Middle frontal gyrus (tissue), 1 donor: ENCODE results near the gene BPIFA2.
A peak's percentile ranks its signal among the peaks of the same experiment; 100 is the strongest.

Experiments used
- DNase-seq: peaks from one replicate; pipeline ENCODE4 v3.0.0-alpha.2; 2015; ENCODE audit warnings: low spot score; ENCODE audit errors: extremely low spot score

The BPIFA2 gene

DNA sequence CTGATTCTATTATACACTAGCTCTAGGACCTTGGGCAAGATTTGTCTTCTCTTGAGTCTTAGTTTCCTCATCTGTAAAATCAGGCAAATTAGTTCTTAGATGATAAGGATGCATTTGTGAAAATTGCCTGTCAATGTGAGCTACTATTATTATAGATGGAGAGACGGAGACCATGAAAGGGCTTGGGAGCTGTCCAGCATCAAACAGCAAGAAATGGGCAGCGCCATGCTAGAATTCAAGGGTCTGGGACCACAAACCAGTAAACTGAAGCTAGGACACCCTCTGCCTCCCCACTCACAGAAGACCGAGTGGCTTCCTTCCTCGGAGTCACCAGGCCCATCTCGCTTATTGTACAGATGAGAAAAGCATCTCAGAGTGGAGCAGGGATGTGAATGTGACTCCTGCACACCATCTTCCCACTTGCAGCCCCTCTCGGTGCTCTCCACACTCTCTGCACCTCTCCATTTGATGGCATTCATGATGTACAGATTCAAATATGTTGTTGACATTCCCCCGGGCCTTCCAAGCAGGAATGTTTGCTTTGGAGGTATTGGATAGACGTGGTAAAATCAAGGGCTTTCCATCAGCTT is 25.0 kb downstream of the BPIFA2 start:
- no peak for DNase-seq

DNA sequence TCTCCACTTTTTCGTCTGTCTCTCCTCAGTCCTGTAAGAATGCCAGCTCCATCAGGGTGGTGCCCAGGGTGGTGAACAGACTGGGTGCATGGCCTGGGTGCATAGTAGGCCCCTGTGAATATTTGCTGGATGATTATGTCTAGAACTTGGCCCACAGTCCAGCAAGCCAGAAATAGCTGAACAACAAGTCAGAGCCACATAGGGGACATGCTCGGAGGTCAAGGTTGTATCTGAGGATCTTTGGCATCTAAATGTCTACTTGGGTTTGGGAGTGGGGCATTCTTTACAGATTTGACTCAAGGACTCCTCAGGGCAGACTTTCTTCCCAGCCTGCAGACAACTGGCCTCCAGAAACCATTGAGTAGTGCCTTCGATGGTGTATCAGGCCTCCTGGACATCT is 31.1 kb downstream of the BPIFA2 start:
- no peak for DNase-seq

DNA sequence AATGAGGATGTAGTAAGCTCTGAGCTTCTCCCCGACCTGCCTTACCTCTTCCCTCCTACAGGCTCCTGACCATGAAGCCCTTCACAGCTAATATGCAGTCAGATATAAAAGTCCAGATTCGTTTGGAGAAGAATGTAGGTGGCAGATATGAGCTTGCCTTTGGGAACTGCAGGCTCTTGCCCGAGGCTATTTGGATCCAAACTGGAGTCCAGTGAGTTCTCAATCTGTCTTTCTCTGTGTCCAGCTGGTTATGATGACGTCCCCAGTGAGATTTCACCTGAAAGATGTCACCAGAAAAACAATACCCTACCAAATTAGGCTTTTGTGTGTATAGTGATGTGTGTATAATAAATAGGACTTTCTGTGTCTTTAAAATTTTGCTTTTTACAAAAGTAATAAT is 34.5 kb downstream of the BPIFA2 start:
- DNase-seq, result no peak

DNA sequence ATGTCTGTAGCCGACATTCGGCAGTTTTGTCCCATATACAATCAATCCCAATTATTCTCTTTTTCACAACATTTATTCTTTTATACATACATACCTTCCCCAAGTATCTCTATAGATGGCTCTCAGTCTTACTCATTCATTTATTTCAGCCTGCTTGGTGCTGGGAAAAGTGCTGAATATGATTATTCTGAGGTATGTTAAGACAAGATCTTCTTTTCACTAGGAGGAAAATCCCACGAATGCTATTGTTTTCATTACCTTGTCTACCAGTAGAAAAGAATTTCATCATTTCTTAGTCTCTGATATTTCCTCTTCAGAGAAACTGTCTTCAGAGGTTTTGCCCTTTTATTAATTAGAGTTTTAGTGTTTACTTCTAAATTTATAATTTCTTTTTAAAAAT is 35.5 kb downstream of the BPIFA2 start:
- DNase-seq, result no peak

DNA sequence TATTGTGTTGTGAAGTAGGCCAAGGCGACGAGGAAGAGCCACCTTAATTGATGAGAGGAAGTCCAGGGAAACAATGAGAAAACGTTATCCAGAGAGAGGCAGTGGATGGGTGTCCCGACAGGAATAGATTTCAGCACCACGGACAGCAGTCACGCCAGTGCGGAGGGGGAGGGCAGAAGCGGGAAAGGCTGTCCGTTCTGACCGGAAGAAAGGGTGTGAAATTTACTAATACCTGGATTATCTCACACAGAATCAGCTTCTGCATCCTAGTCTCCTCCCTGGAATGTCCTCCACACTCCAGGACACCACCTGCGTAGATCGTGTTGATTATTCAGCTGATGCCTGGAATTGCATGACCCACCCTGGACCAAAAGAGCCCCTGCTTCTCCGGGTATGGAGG is 41.8 kb downstream of the BPIFA2 start:
- DNase-seq, result no peak

DNA sequence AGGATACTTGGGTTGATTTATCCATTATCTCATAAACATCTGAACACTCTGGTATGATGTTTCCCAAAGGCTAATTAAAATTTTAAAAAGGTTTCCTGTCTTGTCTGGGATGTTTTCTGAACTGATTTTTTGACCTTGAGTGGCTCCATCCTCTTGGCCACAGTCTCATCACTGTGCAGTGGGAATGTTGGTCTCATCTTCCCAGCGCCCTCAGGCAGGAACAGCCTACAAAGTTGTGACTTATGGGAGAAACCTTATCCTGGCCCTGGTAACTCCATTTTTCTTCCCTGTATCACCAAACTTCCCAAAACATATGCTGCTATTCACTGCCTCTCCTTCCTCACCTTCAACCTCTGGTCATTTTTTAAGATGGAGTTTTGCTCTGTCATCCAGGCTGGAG is 42.4 kb downstream of the BPIFA2 start:
- DNase-seq, result no peak

DNA sequence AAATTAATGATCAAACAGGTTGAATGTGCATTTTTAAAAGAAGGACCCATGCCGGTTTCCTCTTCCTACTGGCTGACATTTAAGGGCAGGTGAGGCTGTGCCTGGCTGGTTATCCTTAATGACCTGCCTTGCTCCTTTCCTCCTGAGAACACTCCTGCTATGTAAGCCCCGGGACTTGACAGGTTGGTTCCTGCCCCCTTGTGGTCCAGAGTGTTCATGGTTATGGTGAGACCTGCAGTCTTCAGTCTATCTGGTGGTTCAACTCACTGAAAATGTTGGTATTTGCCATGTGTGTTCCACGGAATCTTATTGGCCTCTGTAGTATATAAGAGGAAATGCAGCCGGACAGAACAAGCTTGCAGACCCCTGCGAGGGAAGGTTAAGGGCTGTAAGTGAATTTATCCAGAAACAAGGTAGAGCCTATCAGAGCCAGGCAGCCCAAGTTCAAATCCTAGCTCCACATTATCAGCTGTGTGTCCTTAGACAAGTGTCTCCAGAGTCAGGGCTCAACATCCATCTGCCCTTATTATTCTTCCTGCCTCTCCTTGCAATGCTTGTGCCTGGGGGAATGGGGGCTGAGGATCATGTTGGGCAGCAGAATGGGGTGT is 44.0 kb downstream of the BPIFA2 start:
- DNase-seq, result peak; percentile 16

DNA sequence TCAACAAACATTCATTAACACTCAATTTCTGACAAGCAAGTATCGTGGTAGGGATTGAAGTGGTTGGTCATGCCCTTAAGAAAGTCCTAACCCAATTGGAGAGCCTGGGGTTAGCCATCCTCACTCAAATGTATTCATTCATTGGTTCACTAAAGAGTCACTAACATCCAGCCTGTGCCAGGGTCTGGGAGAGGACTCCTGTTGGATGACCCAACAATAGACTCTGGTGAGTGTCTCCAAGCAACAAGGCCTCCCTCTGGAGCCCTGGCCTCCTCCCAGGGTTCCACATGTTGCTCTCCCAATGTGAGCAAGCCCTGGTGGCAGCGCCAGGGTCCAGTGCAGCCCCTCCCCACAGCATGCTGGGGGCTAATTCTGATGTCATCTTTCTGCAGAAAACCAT is 49.1 kb downstream of the BPIFA2 start, which contains the start of gene BPIFA3:
TSS of gene BPIFA3 (plus strand) at position 301 of the 400 bp plus-strand sequence. CDS start 185 bp downstream, outside the sequence.
- DNase-seq, result no peak

DNA sequence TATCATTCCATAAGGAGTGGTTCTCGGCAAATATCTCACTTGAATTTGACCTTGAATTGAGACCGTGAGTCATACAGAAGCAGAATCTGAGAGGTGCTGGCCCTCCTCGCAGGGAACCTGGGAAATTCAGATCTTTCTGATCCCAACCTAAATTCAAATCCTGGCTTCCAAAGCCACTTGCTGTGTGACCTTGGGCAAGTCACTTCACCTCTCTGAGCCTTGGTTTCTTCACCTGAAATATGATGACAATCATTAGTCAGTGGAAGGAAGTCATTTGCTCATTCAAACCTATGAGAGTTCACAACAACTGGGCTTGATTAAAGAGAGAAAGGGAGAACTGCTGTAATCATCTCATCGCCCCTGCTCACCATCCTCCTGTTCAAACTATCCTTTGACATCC is 56.4 kb downstream of the BPIFA2 start:
- DNase-seq, result no peak

DNA sequence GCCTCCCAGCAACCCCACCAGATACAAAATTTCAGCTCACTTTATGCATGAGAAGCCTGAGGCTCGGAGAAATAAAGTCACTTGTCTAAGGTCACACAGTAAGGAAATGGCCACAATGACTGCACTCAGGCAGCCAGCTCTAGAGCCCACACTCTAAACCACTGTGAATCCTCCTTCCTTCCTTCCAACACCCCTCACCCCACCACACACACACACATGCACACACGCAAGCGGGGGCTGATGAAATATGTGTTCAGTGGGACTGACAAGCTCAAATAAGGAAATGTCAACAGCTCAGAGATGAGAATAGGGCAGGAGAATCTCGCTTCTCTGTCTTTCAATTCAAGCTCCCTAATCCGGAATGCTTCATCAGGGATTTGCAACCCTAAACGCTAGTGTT is 61.9 kb downstream of the BPIFA2 start:
- no peak for DNase-seq
